GM21447 (cell line): ENCODE data around the gene SLC51B.
"Not testable (repeated sequence)": the region's sequence is repeated elsewhere in the genome, so short reads cannot be mapped to it uniquely, and the experiment has no call there.

Source experiments
- ATAC-seq: cut with Tn5 transposase; IDR thresholded peaks from one replicate; pipeline ENCODE4 v1.9.1; 2021; ENCODE audit not compliant: unreplicated experiment

SLC51B gene

DNA sequence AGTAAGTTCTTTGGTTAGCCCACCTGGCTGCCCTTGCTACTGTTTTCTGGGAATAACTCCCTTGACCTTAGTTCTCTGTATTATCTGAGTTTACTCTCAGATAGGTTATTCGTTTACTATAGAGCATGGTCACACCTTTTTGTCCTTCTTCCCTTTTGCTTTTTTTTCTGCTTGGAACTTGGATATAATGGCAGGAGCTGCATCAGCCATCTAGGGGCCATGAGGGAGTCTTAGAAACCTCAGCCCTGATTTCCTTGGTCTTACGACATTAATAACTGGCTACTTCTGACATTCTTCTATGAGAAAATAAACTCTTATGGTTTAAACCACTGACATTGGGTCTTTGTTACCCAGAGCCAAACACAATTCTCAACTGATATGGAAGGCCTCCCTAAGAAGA is 3.4 kb upstream of the SLC51B start:
- ATAC-seq: no peak

DNA sequence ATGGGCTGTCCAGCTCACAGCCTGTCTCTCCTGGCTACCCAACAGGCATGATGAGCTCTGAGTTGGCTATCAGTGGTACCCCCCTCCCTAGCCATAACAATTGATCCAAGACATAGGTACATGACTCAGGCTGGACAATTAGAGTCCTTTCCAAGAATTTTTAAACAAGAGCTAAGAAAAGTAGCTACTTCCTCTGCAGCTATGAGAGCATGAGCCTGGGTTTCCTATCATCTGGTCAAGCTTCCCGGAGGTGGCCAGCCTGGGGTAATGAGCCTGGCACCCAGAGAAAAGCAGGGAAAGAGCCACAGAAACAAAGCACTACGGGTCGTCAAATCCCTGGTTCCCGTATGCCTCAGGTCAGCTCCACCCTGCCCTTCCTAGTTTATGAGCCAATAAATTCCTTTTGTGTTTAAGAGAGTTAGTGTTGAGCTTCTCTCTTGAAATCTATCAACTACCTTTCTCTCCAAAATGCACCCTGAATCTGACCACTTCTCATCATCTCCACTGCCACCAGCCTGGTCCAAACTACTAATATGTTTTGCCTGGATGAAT is 2.3 kb upstream of the SLC51B start:
- ATAC-seq: no peak

DNA sequence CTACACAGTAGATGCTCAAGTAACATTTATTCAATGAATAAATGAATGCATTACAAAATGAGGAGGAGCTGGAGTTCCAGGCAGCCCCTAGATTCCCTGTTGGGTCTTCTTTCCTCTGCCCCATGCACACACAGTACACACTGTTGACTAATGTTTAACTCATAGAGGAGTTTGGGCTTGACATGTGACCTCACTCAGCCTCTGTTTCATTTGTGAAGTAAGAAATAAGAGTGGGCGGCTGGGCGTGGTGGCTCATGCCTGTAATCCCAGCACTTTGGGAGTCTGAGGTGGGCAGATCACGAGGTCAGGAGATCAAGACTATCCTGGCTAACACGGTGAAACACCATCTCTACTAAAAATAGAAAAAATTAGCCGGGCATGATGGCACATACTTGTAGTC is 969 bp upstream of the SLC51B start:
- not testable (repeated sequence) for ATAC-seq

DNA sequence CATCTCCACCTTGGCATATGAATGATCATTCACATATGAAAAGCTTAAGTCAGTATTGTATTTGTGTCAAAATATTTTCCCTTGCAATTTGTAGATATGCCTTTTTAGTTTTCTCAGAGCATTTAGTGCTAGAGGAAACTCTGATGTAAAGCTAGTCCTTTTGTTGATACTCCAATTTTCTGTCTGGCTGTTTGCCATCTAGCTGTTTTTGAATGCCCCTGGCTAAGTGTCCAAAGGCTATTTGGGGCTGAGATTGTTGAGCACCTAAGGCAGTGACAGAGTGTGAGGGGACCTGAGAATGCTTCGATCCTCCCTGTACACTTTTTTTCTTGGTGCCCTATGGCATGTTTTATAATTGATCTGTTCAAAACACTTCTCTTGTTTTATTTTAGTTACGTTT is 3.1 kb downstream of the SLC51B start:
- ATAC-seq: no peak

DNA sequence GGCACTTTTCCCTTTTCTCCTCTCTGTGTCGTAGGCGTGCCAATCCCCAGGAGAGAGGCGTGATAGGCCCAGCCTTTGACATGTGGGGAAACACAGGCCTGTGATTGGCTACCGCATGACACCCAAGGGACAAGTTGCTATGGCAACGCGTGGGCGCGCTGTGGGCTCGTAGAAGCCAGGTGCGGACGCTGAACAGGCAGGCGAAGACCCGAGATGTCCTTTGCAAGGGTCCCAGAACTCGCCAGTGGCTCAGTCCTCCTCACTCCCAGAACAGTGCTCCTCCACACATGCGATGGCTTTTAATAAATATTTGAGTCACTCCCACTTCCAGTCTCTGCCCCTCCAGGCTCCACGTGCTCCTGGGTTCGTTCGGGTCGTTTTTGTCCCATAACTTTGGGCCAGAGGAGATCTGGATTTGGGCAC is 4.2 kb downstream of the SLC51B start:
- peak; percentile 89 for ATAC-seq

DNA sequence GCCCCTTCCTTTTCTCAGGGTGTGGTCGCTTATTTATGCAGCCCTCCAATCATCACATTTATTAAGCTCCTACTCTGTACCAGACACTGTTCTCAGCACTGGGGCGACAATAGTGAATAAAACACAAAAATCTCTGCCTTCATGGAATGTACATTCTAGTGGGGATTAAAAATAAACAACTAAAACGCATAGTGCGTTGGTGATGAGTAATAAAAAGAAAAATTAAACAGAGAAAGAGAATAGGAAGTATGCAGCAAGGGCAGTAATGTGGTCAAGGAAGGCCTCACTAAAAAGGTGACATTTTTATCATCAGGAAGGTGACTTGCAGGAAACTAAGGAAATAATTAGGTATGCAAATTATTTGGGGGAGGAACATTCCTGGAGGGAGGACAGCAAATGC is 5.1 kb downstream of the SLC51B start:
- ATAC-seq: no peak

DNA sequence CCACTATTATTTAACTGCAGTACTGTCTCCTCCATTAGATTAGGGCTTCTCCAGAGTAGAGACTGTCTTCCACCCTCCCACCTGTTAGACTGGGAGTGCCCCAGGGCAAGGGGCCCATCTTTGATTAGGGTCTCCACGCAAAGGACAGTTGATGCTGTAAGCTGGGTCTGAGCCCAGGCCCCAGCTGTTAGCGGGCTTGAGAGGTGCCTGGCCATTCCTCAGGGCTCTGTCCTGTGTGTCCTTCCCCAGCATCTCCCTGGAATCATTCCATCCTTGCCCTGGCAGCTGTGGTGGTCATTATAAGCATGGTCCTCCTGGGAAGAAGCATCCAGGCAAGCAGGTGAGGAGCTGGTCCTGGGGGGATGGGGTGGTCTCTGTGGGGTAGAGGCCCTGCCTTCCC is 6.1 kb downstream of the SLC51B start:
- no peak for ATAC-seq

DNA sequence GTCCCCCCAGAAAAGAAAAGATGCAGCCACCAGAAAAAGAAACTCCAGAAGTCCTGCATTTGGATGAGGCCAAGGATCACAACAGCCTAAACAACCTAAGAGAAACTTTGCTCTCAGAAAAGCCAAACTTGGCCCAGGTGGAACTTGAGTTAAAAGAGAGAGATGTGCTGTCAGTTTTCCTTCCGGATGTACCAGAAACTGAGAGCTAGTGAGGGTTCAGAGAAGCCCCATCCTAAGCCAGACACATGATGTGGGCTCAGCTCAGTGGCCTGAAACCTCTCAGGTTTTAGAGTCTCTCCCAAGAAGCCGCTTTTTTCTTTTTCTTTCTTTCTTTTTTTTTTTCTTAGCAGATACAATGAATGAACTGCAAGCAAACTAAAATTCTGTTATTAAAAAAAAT is 7.8 kb downstream of the SLC51B start:
- no peak for ATAC-seq

DNA sequence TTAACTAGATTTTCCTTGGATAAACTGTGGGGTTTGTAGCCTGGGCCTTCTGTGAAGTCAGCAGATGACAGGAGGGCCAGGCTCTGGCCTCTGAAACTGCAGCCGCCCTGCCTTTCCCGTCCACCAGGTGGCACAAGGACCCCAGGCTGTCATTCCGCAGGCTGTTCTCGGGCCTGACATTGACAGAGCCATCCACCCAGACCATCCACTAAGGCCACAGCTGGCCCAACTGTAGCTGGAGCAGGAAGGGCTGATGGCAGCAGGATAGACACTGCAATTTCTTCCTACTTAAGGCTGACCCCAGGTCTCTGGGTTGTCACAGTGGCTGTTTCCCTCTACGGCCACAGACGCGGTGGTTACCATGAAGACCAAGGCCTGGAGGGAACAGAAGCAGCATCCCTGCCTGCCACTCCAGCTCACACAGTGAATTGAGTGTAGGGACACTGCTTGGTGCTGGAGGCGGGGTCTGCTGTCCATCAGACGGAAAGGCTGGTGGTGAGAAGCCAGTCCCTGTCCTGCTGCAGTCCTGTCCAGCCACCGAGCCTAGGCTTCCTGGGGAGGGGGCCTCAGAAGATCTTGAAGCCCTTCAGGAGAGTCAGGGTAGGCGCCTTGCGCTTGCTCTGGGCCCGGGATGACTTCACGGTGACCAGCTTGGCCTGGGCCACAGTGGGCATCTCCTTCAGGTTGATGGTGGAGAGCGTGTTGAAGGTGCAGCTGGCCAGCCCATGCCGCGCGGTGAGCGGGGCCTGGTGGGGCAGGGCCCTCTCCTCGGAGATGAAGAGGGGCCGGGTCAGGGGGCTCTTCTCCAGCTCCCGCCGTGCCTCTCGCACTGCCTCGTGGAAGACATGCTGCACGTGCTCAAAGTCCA is 9.4 kb downstream of the SLC51B start:
- no peak for ATAC-seq

DNA sequence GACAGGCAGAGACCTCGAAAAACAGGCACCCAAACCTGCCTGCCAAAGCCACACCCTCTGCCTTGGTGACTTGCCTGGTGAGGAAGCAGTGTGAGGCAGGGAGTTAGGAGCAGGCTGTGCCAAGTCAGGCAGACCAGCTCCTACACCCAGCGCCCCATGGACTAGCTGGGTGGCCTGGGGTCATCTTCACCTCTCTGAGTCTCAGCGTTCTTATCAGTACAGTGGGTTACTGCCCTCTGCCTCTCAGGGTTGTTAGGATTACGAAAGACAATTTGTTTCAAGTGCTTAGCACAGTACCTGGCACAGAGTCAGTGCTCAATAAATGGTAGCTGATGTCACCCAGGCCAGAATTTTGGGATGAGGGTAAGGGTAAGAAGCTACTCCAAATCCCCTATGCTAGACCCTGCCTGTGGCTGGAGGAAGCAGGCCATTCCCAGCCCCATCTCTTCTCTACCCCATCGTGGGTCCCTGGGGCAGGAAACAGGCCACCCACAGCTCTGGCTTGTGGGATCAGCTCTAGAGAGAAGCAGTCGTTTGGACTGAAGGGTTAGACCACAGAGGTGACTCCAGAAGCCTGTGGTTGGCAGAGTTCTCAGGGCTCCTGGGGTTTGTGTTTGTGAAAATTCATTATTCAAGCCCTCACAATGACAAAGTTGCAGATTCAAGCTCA is 10.1 kb downstream of the SLC51B start:
- ATAC-seq: no peak

DNA sequence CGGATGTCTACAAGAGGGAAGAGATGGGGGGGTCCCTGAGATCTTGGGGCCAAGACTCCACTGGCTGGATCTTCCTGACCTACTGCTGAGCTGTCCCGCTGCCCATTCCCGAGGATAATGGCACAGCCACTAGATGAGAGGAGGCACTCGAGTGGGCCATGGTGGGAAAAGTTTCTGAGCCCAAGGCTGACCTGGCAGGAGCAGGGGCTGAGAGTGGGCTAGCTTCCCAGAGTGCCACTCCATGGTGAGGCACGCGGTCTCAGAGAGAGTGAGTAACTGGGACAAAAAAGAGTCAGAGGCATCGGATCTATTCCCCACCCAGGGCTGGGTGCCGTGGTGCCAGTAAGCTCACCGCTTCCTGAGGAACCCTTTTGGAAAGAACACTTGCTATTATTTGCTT is 10.9 kb downstream of the SLC51B start:
- no peak for ATAC-seq

DNA sequence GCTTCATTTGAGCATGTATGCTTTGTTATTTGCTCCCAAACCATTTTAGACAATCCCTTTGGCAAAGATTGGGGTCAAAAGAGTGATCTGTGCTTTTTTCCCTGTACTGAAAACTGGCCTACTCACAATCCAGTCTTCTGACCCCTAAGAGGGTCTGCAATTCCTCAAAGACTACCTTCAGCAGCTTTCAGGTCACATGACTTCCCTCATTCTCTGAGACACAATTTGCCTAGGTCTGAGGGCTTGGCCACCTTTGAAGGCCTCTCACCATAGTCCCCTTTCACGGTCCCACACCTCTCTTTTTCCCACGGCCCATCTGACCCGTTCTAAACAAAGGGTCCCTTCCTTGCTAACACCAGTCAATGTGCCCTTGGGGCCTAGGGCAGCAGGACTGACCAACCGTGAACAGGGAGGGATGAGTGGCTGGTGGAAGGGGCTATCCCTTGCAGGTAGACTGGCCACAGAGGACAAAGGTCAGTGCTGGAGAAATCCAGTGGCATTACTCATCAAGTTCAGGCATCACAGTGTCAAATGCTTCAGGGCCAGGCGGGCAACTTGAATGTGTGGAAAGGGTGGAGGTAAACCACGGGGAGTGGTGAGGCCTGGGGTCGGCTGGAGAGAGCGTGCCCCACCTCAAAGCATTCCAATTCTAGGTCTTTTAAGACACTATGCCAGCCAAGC is 11.8 kb downstream of the SLC51B start:
- no peak for ATAC-seq

DNA sequence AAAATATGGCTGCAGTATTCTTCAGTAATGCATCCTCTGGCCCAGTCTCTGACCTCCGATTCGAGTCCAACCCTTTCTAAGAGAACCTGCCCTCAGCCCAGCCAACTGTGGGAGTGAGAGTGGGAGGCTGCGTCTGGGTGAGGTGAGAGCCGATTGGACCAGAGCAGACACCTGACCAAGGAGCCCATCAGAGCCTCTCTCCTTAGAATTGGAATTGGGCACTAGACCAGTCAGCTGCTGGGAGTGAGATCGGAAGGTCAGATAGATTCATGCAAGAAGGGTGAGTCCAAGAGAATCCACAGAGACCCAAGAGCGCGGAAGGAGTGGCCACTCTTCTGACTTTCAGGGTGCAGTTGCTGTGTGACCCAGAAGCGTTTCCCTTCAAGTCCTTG is 12.4 kb downstream of the SLC51B start:
- no peak for ATAC-seq

DNA sequence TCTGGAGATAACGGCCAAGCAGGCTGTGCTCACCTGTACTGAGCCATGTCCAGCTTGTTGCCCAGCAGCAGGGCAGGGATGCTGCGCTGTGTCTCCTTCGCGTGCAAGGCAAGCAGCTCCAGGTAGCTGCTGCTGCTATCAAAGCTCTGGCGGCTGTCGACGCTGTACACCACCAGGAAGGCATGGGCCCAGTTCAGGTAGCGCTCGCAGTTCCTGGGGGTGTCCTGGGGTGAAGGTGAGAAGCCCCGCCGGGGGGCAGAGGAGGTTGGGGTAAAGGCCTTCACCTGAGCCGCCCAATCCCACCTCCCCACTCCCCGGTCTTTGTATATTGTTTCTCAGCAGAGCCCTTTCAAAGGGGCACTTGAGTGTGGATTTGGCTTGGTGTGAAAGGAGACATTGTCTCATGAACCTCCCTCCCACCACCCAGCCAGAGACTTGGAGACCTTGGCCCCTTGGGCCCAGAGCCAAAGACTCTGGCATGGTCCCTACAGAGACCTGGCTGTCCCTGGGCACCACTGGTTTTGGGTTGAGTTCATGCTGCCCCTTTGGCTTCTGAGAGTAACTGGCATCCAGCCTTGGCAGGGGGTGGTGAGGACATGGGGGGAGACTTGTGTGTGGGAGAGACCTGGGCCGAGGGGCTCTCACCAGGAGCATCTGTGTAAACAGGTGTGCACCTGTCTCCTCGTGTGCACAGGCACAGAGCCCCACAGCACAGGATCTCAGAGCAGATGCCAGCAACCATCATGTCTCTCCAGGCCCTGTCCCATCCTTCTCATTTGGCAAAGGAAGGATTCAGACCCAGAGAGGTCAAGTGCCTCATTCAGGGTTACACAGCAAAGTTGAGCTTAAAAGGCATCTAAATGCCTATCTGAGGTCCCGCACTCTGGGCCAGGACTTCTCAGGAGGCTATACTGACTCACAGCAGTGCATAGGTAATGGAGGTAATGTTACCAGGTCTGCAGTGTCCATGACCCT is 13.5 kb downstream of the SLC51B start:
- ATAC-seq: no peak

DNA sequence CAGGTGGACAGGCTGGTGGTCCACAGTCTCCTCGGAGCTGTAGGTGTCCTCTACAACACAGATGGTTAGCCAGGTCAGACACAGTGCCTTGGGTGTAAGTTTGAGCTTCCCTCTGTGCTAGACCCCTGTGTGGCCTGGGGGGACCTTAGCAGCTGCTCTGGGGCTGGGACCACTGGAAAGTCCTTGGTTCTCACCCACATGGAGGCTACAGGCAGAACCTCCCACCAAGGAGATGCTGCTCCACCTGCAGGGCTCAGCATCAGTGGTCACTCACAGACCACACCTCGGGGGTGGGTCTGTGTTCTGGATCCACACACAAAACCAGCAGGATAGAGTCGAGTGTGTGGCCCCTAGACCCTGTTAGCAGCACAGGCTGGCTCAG is 14.2 kb downstream of the SLC51B start:
- ATAC-seq: no peak

DNA sequence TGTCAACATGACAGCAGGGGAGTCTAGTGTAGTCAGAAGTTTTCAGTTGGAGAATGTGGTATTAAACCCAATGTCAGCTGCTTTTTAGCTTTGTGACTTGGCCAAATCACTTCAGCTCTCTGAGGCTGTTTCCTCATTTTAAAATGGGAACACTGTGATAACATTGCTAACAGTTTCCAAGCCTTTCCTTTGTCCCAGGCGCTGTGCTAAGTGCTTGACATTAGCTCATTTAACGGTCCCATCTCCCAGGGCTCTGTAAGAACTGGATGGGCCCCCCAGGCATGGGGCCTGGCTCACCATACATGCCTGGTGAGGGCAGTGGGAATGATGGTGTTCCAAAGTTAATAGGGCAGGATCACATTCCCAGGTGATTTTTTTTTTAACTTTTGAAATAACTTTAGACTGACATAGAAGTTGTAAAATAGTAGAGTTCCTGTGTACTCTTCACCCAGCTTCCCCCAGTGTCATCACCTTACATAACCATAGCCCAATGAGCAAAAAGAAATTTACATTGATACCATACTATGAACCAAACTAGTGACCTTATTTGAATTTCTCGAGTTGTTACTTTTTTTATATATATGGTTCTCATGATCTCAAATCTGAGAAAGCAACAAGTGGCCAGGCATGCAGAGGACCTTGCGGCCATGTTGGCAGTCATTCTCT is 14.9 kb downstream of the SLC51B start:
- no peak for ATAC-seq

DNA sequence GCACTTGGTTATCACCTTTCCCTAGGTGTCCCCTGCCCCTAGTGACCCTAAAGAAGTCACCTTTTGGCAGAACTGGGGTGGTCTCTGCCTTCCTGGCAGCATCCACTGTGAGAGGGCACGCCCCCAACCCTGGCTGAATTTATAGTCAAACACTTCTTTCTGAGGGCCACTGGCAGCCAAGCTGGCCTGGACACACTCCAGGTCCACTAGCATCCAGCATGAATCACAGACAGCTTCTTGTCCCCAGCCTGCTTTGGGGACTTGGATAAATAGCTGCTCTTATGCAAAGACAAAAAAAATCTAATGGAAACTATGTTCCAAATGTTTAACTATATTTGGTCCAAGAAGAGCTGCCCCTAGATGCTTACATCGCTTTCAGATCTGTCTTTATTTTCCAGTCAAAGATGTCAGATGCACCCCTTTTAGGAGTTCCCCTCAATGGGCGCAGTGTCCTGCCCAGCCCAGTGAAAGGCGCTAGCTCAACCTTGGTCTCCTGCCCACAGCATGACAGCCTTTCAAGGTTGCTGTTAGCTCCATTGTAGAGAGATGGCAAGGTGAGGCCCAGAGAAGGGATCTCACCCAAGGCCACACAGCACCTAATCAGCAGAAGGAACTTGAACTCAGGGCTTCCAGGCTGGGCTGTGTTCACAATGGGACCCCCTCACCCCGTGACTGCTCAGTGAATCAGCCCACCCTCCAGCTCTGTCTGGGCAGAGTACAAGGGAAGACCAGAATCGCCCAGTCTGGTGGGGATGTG is 15.6 kb downstream of the SLC51B start:
- ATAC-seq: no peak

DNA sequence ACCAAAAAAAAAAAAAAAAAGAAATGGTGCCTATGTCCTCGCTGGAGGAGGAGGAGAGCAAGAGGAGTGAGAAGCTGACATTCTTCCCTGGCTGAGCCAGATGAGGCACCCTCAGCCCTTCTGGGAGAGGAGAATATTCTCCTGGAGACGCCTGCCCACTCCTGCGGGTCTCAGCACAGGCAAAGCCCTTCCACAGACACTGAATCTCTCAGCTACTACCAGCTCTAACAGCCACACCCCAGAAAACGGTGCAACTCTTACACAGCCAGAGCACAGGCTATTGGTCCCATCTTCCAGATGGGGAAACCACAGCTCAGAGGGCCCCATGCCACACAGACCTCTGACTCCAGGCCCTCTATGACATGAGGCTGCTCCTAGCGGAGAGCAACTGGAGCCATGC is 16.9 kb downstream of the SLC51B start:
- no peak for ATAC-seq

DNA sequence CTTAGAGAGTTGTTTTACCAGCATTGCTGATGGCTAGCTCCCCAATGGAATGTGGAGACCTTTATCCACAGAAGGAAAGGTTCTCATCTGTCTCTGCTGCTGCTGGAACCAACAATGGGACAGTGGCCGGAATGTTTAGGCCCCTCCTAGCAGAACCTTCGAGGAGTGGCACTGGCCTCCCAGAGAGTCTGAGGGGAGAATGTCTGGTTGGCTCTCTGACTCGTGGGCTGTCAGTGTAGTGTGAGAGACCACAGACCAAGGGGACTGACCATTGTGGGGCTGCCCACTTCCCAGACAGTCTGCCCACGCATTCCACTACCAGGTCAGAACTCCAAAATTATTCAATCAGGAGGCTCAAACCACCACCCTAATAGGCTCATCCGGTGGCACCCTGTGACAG is 17.5 kb downstream of the SLC51B start:
- ATAC-seq: no peak
